ENCODE data around the gene CCL4. TPM values are rescaled to one million over a fixed set of nuclear protein-coding genes. Genes with fewer than 3 reads are reported as not detected.

Gene CCL4
- polyA plus RNA-seq, 1 donor from 2014 or later, result not detected

- H3K9me3 ChIP-seq (ENCODE audit: low read length), result no peaks in the 10 kb centered on the region
- H3K4me3 ChIP-seq (ENCODE audit: low read length), result no peak overlapping the region
- H3K4me2 ChIP-seq (ENCODE audit: low read length), result no peak overlapping the region
- TF ChIP-seq CTCF (IDR thresholded peaks at IDR 0.05; ENCODE audit: poor library complexity, severe bottlenecking), result no peak
- TF ChIP-seq SMC3 (conservative IDR thresholded peaks at IDR 0.05; ENCODE audit: poor library complexity), result no peak
- TF ChIP-seq POLR2AphosphoS5 (IDR thresholded peaks at IDR 0.05), result no peak
- no peak for TF ChIP-seq TAF1 (IDR thresholded peaks at IDR 0.05; ENCODE audit: low read depth)
- TF ChIP-seq EP300 (conservative IDR thresholded peaks at IDR 0.05; ENCODE audit: poor library complexity, severe bottlenecking), result no peak
- no peak for TF ChIP-seq MXI1 (conservative IDR thresholded peaks at IDR 0.05; ENCODE audit: poor library complexity, severe bottlenecking)
- no peak for TF ChIP-seq RAD21 (conservative IDR thresholded peaks at IDR 0.05)
- TF ChIP-seq EZH2 (IDR thresholded peaks at IDR 0.05; ENCODE audit: borderline replicate concordance, insufficient read depth, low read length, poor library complexity, severe bottlenecking), result no peak
- no peak overlapping the region for H3K9ac ChIP-seq (ENCODE audit: low read length)
- H3K9me2 ChIP-seq (ENCODE audit: insufficient read depth, low read length), result no peaks in the 10 kb centered on the region
- H3K27me3 ChIP-seq (ENCODE audit: insufficient read depth, low read depth, low read length), result no peaks in the 10 kb centered on the region
- no peak overlapping the region for H2AFZ ChIP-seq (ENCODE audit: low read depth, low read length)
- no peaks in the 10 kb centered on the region for H3F3A ChIP-seq (ENCODE audit: insufficient read depth, low read length, poor library complexity, severe bottlenecking)
- H3K79me2 ChIP-seq (replicated peaks; ENCODE audit: insufficient read depth, low read length), result no peaks in the 10 kb centered on the region
- no peak overlapping the region for H3K27ac ChIP-seq (ENCODE audit: low read length)
- no peaks in the 10 kb centered on the region for H4K20me1 ChIP-seq (ENCODE audit: insufficient read depth)
- no peaks in the 10 kb centered on the region for H3K36me3 ChIP-seq (ENCODE audit: insufficient read depth, low read length)
Measured at GRCh38 chr17:36104701-36105181, 1.1 kb downstream of the CCL4 start.

- H3K4me2 ChIP-seq (ENCODE audit: low read length), result no peak overlapping the region
- H3K79me2 ChIP-seq (replicated peaks; ENCODE audit: insufficient read depth, low read length), result no peaks in the 10 kb centered on the region
- H3K9me2 ChIP-seq (ENCODE audit: insufficient read depth, low read length), result no peaks in the 10 kb centered on the region
- no peak overlapping the region for H3K4me3 ChIP-seq (ENCODE audit: low read length)
- H3K36me3 ChIP-seq (ENCODE audit: insufficient read depth, low read length), result no peaks in the 10 kb centered on the region
- no peaks in the 10 kb centered on the region for H4K20me1 ChIP-seq (ENCODE audit: insufficient read depth)
- H3K27ac ChIP-seq (ENCODE audit: low read length), result no peak overlapping the region
- no peak overlapping the region for H2AFZ ChIP-seq (ENCODE audit: low read depth, low read length)
- TF ChIP-seq EP300 (conservative IDR thresholded peaks at IDR 0.05; ENCODE audit: poor library complexity, severe bottlenecking) (no peak), POLR2AphosphoS5 (IDR thresholded peaks at IDR 0.05) (no peak), CTCF (IDR thresholded peaks at IDR 0.05; ENCODE audit: poor library complexity, severe bottlenecking) (no peak), SMC3 (conservative IDR thresholded peaks at IDR 0.05; ENCODE audit: poor library complexity) (no peak)
- H3K9me3 ChIP-seq (ENCODE audit: low read length), result no peaks in the 10 kb centered on the region
- no peaks in the 10 kb centered on the region for H3K27me3 ChIP-seq (ENCODE audit: insufficient read depth, low read depth, low read length)
- no peaks in the 10 kb centered on the region for H3F3A ChIP-seq (ENCODE audit: insufficient read depth, low read length, poor library complexity, severe bottlenecking)
- H3K9ac ChIP-seq (ENCODE audit: low read length), result no peak overlapping the region
Measured at GRCh38 chr17:36105781-36106492, 2.3 kb downstream of the CCL4 start.

GRCh38 chr17:36106493-36106835, 2.8 kb downstream of the CCL4 start:
- Histone ChIP-seq H3F3A (ENCODE audit: insufficient read depth, low read length, poor library complexity, severe bottlenecking) (no peaks in the 10 kb centered on the region), H4K20me1 (ENCODE audit: insufficient read depth) (no peaks in the 10 kb centered on the region), H3K4me2 (ENCODE audit: low read length) (no peak overlapping the region), H3K9ac (ENCODE audit: low read length) (no peak overlapping the region), H3K27ac (ENCODE audit: low read length) (no peak overlapping the region), H3K9me2 (ENCODE audit: insufficient read depth, low read length) (no peaks in the 10 kb centered on the region), H2AFZ (ENCODE audit: low read depth, low read length) (no peak overlapping the region), H3K79me2 (replicated peaks; ENCODE audit: insufficient read depth, low read length) (no peaks in the 10 kb centered on the region), H3K36me3 (ENCODE audit: insufficient read depth, low read length) (no peaks in the 10 kb centered on the region), H3K27me3 (ENCODE audit: insufficient read depth, low read depth, low read length) (no peaks in the 10 kb centered on the region), H3K4me3 (ENCODE audit: low read length) (no peak overlapping the region), H3K9me3 (ENCODE audit: low read length) (no peaks in the 10 kb centered on the region)
- TF ChIP-seq TAF1 (IDR thresholded peaks at IDR 0.05; ENCODE audit: low read depth), result no peak
- TF ChIP-seq RAD21 (conservative IDR thresholded peaks at IDR 0.05), result no peak

Data from neural cell (in vitro differentiated cells).